Lower leg skin (tissue), 3 donors: ENCODE measurements around the gene ITPA.

Source experiments
- CTCF ChIP-seq, 3 donors: fragments of 450-650 bp; IDR thresholded peaks; one replicate each; pipeline ENCODE4 v1.5.1; 2016; ENCODE audit warnings: antibody characterized with exemption in 3 of 3, mild to moderate bottlenecking in 3 of 3, moderate library complexity in 2 of 3
- POLR2A ChIP-seq, 2 donors: fragments of 450-650 bp; IDR thresholded peaks; one replicate each; pipeline ENCODE4 v1.6.1; 2016 to 2017; ENCODE audit warnings: antibody characterized with exemption in 2 of 2, mild to moderate bottlenecking in 1 of 2, moderate library complexity in 1 of 2

- TF ChIP-seq POLR2A (IDR thresholded peaks at IDR 0.05) (no peak), CTCF (IDR thresholded peaks at IDR 0.05) (no peak)
These were observed 18.2 kb downstream of the ITPA start for GRCh38 chr20:3227506-3227905.
